GM12878 (cell line): ENCODE results near the gene CNTNAP2.

ENCODE experiments used
- CTCF ChIP-seq, 3 experiments: IDR thresholded peaks in 2 of 3; conservative IDR thresholded peaks in 1 of 3; 2 replicates each; pipeline ENCODE4 v1.5.1; 2011; ENCODE audit warnings: low read depth in 3 of 3, low read length in 3 of 3, mild to moderate bottlenecking in 3 of 3, control low read depth in 2 of 3, moderate library complexity in 2 of 3, inconsistent platforms in 1 of 3, mixed read lengths in 1 of 3; ENCODE audit not compliant: control insufficient read depth in 2 of 3, insufficient read depth in 1 of 3; ENCODE audit errors: extremely low read depth in 1 of 3
- HDAC6 ChIP-seq: fragments of 200-600 bp; sonication (generic); IDR thresholded peaks from one replicate; pipeline ENCODE4 v1.8.0; 2017; ENCODE audit warnings: antibody characterized with exemption; ENCODE audit not compliant: unreplicated experiment
- JUND ChIP-seq: IDR thresholded peaks from 2 replicates; pipeline ENCODE4 v1.6.1; 2012; ENCODE audit warnings: low read depth, mild to moderate bottlenecking, low read length, improper control_type of control experiment, moderate library complexity
- MTA3 ChIP-seq: IDR thresholded peaks from 2 replicates; pipeline ENCODE4 v1.6.1; 2012; ENCODE audit warnings: low read length, inconsistent platforms, borderline replicate concordance
- POLR2AphosphoS5 ChIP-seq: IDR thresholded peaks from 2 replicates; pipeline ENCODE4 v1.6.1; 2011; ENCODE audit warnings: mild to moderate bottlenecking, low read length, inconsistent platforms
- RAD51 ChIP-seq: fragments of 450-650 bp; IDR thresholded peaks from 2 replicates; pipeline ENCODE4 v1.6.1; 2016; ENCODE audit warnings: moderate library complexity, mild to moderate bottlenecking, inconsistent platforms

GRCh38 chr7:147400925-147401324 is 1284.3 kb downstream of the CNTNAP2 start:
- TF ChIP-seq CTCF (IDR thresholded peaks at IDR 0.05 in 2 of 3, conservative IDR thresholded peaks at IDR 0.05 in 1 of 3; ENCODE audit: control insufficient read depth in 2 of 3, extremely low read depth in 1 of 3, insufficient read depth in 1 of 3, low read depth in 3 of 3, low read length in 3 of 3) (no peak), POLR2AphosphoS5 (no peak), HDAC6 (no peak), JUND (no peak), MTA3 (no peak), RAD51 (no peak)
